Heart left ventricle (tissue), 13 donors: ENCODE results near the gene HERPUD1.

ENCODE experiments used
- POLR2A ChIP-seq, 2 donors: fragments of 450-650 bp; IDR thresholded peaks; one replicate each; pipeline ENCODE4 v1.6.1; 2017; ENCODE audit warnings: antibody characterized with exemption in 2 of 2, mild to moderate bottlenecking in 2 of 2, moderate library complexity in 2 of 2
- TF ChIP-seq, protein P1 (sequence below), 12 donors: fragments of 200-600 bp; sonication (generic) in 4 of 12; IDR thresholded peaks; one replicate each; pipeline versions ENCODE4 v1.5.0 to v1.8.0; 2018 to 2022; ENCODE audit warnings: antibody characterized with exemption in 12 of 12, mild to moderate bottlenecking in 5 of 12
- donor health status: ischemic (EF 13 %, LVEDD 7.1; RV severe dilation, severe dysfunction).
- donor health status: DM: no; HTN: yes; CAD: no.
- donor health status: DM: no; HTN: no; CAD: no.
- donor health status: ischemic (EF 25% LVEDD 6.9; RV normal size, moderate dysfunction).
- donor health status: ischemic (EF 25% LVEDD 5.7; RV mildly dilated, moderate dysfunction).
- donor health status: ischemic (EF 35%, LVEDD 5.7; RV mildly dilated, moderate dysfunction).
- donor health status: nonischemic (EF 11% LVEDD 7.7; RV severe dilation, severe dysfunction).
- donor health status: DM: yes; HTN: yes; CAD: no.
- donor health status: PGD.
- donor health status: ischemic (EF 29% LVEDD 5.4; RV normal size, mild dysfunction).
- donor health status: nonischemic (EF 23%, LVEDD 6.1; RV moderate dilation, normal function).

- TF ChIP-seq, protein P1, sequence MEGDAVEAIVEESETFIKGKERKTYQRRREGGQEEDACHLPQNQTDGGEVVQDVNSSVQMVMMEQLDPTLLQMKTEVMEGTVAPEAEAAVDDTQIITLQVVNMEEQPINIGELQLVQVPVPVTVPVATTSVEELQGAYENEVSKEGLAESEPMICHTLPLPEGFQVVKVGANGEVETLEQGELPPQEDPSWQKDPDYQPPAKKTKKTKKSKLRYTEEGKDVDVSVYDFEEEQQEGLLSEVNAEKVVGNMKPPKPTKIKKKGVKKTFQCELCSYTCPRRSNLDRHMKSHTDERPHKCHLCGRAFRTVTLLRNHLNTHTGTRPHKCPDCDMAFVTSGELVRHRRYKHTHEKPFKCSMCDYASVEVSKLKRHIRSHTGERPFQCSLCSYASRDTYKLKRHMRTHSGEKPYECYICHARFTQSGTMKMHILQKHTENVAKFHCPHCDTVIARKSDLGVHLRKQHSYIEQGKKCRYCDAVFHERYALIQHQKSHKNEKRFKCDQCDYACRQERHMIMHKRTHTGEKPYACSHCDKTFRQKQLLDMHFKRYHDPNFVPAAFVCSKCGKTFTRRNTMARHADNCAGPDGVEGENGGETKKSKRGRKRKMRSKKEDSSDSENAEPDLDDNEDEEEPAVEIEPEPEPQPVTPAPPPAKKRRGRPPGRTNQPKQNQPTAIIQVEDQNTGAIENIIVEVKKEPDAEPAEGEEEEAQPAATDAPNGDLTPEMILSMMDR (IDR thresholded peaks at IDR 0.05): no peak
- TF ChIP-seq POLR2A (IDR thresholded peaks at IDR 0.05): no peak
Observed at GRCh38 chr16:56896244-56896643, 35.7 kb upstream of the HERPUD1 start.
